KOPT-K1 (cell line): ENCODE data around the gene RGS6.
A peak's percentile ranks its signal among the peaks of the same experiment; 100 is the strongest.

Source experiments
- H3K27ac ChIP-seq: fragments of 200-600 bp; sonication (generic); 2 replicates; pipeline ENCODE4 v1.5.1; 2016; ENCODE audit warnings: antibody characterized with exemption, mild to moderate bottlenecking, low read depth, low read length; ENCODE audit not compliant: poor library complexity, severe bottlenecking
- H3K36me3 ChIP-seq: fragments of 200-600 bp; sonication (generic); 2 replicates; pipeline ENCODE4 v1.5.1; 2017; ENCODE audit warnings: antibody characterized with exemption, mild to moderate bottlenecking, low read length, moderate library complexity; ENCODE audit not compliant: insufficient read depth
- H3K9me3 ChIP-seq: fragments of 200-600 bp; sonication (generic); 2 replicates; pipeline ENCODE4 v1.5.1; 2017; ENCODE audit warnings: antibody characterized with exemption, low read length, mild to moderate bottlenecking; ENCODE audit not compliant: insufficient read depth, poor library complexity, severe bottlenecking

RGS6 gene

DNA sequence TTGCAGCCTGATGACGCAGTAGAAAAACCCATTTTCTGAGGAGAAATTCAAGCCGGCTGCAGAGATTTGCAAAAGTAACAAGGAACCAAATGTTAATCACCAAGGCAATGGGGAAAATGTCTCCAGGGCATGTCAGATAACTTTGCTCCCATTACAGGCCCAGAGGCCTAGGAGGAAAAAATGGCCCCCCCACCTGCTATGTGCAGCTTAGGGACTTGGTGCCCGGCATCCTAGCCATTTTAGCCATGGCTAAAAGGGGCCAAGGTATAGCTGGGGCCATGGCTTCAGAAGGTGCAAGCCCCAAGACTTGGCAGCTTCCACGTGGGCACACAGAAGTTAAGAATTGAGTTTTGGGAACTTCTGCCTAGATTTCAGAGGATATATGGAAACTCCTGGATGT lies 351.9 kb downstream of the RGS6 start:
- no peaks in the 10 kb centered on the region for H3K36me3 ChIP-seq
- H3K9me3 ChIP-seq = peaks cover 41% of the 10 kb centered on the region
- H3K27ac ChIP-seq = no peak overlapping the region

DNA sequence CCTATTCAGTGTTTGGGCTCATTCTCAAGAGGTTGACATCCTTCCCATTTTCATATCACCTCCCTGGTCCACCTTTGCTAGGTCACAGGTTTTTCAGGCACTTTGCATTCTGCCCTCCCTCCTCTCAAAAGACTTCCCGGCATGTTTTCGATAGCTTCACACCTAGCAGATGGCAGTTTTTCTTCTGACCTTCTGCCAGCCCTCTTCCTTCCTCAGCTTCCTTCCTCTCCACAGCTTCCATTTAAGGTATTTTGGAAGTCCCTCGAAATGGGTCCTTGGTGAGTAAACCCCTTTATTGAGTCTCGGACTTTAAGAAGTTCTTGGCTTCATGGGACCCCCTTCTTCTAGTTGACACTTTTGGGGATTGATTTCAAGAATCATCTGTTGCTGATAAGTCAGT lies 358.0 kb downstream of the RGS6 start:
- Histone ChIP-seq H3K9me3 (peaks cover 12% of the 10 kb centered on the region), H3K36me3 (no peaks in the 10 kb centered on the region), H3K27ac (no peak overlapping the region)

GRCh38 chr14:72291908-72292688 lies 359.9 kb downstream of the RGS6 start:
- Histone ChIP-seq H3K27ac (no peak overlapping the region), H3K9me3 (peaks cover 8% of the 10 kb centered on the region), H3K36me3 (no peaks in the 10 kb centered on the region)

- Histone ChIP-seq H3K27ac (no peak overlapping the region), H3K36me3 (no peaks in the 10 kb centered on the region), H3K9me3 (peaks cover 8% of the 10 kb centered on the region)
Measured at GRCh38 chr14:72292689-72293024, 360.4 kb downstream of the RGS6 start.

DNA sequence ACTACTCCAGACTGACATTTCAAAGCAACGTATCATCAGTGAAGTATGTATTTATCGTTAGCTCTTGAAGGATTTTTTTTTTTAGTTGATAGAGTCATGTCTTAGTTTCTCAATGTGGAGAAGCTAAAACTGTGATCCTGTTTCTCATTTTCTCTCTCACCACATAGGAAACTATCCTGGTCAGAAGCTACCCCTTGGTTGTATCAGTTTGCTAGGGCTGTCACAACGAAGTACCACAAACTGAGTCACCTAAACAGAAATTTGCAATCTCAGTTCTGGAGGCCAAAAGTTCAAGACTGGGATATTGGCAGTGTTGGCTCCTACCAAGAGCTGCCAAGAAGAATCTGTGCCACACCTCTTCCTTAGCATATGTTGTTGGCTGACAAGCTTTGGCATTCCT lies 369.1 kb downstream of the RGS6 start:
- H3K27ac ChIP-seq = no peak overlapping the region
- no peaks in the 10 kb centered on the region for H3K36me3 ChIP-seq
- peaks cover 27% of the 10 kb centered on the region for H3K9me3 ChIP-seq

DNA sequence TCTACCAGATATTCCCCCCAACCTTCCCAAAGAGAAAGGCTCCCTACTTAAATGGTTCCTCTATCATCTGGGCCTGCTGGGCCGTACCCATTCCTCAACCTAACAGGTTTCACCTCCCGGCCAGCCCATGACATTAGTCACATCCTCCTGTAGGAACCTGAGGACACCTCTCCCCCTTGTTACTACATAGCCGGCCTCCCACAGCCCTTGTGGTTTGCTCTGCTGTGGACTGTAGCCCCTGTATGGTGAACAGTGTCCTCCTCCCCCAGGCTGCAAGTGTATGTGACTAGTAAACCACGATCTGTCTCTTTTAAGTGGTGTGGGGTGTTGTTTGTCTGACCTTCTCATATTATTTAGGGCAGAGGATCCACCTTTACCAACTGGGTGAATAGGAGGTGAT lies 371.7 kb downstream of the RGS6 start:
- no peak overlapping the region for H3K27ac ChIP-seq
- no peaks in the 10 kb centered on the region for H3K36me3 ChIP-seq
- H3K9me3 ChIP-seq = peaks cover 27% of the 10 kb centered on the region

- Histone ChIP-seq H3K9me3 (peaks cover 27% of the 10 kb centered on the region), H3K36me3 (no peaks in the 10 kb centered on the region)
Measured at GRCh38 chr14:72305561-72305960, 373.3 kb downstream of the RGS6 start.

GRCh38 chr14:72308967-72309485 lies 376.8 kb downstream of the RGS6 start:
- Histone ChIP-seq H3K9me3 (peaks cover 19% of the 10 kb centered on the region), H3K36me3 (no peaks in the 10 kb centered on the region), H3K27ac (no peak overlapping the region)

More at GRCh38 chr14:72305561-72305960, 373.3 kb downstream of the RGS6 start:
- no peak overlapping the region for H3K27ac ChIP-seq

- H3K36me3 ChIP-seq = no peaks in the 10 kb centered on the region
- H3K9me3 ChIP-seq = peaks cover 8% of the 10 kb centered on the region
- H3K27ac ChIP-seq = no peak overlapping the region
Measured at GRCh38 chr14:72311116-72311515, 378.9 kb downstream of the RGS6 start.

GRCh38 chr14:72311516-72311915 lies 379.3 kb downstream of the RGS6 start:
- Histone ChIP-seq H3K36me3 (no peaks in the 10 kb centered on the region), H3K9me3 (peaks cover 4% of the 10 kb centered on the region), H3K27ac (no peak overlapping the region)

- no peak overlapping the region for H3K27ac ChIP-seq
- no peaks in the 10 kb centered on the region for H3K36me3 ChIP-seq
- H3K9me3 ChIP-seq = peaks cover 4% of the 10 kb centered on the region
Measured at GRCh38 chr14:72314808-72315435, 382.7 kb downstream of the RGS6 start.

- Histone ChIP-seq H3K9me3 (peaks cover 4% of the 10 kb centered on the region), H3K27ac (no peak overlapping the region), H3K36me3 (no peaks in the 10 kb centered on the region)
Measured at GRCh38 chr14:72315714-72316113, 383.5 kb downstream of the RGS6 start.

DNA sequence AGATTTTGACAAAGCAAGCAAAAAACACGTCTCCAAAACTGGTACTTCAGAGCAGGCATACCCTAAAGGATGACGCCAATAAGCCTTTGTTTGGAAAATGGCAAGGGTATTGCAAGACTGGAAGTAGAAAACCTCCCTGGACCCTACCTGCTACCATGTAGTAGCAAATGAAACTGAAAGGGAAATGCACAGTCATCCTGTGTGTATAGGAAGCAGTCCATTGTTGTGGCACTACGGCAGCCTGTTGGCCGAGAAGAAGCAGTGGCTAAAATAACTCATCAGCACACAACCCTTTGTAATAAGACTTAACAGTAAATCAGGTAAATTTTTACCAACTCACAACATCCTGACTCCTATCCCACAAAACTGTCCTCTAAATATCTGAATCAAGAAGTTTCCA lies 386.4 kb downstream of the RGS6 start:
- Histone ChIP-seq H3K9me3 (peaks cover 4% of the 10 kb centered on the region), H3K27ac (peak overlapping the region; percentile 8), H3K36me3 (no peaks in the 10 kb centered on the region)

DNA sequence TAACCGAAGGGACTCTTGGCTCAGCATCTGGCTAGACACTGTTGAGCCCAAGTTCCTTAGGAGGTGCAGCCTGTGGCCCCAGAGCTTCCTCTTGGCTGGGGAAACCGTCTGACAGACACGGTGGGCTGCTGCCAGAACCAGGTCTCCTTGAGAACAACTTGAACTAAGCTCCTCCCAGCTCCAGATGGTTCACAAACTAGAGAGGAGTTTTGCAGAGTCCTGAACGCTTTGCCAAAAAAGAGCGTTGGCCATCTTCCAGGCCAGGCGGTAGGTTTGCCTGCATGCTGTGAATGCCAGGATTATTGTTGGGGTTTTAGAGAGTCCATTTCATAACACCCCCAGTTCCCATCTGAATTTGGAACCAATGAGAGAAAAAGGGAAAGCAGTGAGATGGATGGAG lies 399.8 kb downstream of the RGS6 start:
- Histone ChIP-seq H3K9me3 (no peaks in the 10 kb centered on the region), H3K36me3 (no peaks in the 10 kb centered on the region), H3K27ac (no peak overlapping the region)

- Histone ChIP-seq H3K36me3 (no peaks in the 10 kb centered on the region), H3K27ac (no peak overlapping the region), H3K9me3 (peaks cover 6% of the 10 kb centered on the region)
Measured at GRCh38 chr14:72332871-72333270, 400.6 kb downstream of the RGS6 start.

DNA sequence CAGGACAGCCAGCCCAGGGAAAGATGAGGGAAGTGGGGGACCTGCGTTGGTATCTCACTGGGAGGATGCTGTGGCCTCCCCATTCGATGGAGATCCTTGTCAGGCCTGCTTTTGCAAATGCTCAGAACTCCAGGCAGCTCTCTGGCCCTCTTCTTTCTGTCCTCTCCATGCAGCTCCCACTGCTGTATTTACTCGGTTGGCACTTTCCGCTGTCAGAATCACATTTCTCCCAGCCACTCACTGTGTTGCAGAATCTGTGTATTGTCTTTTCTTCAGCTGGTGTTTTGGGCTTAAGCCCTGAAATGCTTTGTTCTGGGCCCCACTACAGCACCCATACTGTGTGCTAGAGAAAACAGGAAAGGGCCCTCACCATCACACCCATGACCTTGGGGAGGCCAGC lies 401.1 kb downstream of the RGS6 start:
- Histone ChIP-seq H3K27ac (no peak overlapping the region), H3K9me3 (peaks cover 10% of the 10 kb centered on the region), H3K36me3 (no peaks in the 10 kb centered on the region)
